ENCODE data around the gene IGFBP3.

- TF ChIP-seq CTCF (IDR thresholded peaks at IDR 0.05): no peak
- no peak for TF ChIP-seq POLR2A (IDR thresholded peaks at IDR 0.05)
Measured at GRCh38 chr7:45892407-45893035, 28.6 kb downstream of the IGFBP3 start.

Data from vagina (tissue), 2 donors.